Panc1 (cell line): Measurements from ENCODE around the gene B4GALT6.

Experiments
- CTCF ChIP-seq: fragments of 450-650 bp; IDR thresholded peaks from 2 replicates; pipeline ENCODE4 v1.5.1; 2017; ENCODE audit warnings: mild to moderate bottlenecking
- REST ChIP-seq, 2 experiments: IDR thresholded peaks; 2 replicates each; pipeline ENCODE4 v1.6.1; 2011 to 2012; ENCODE audit warnings: low read depth in 2 of 2, control low read depth in 1 of 2, low read length in 1 of 2, mild to moderate bottlenecking in 1 of 2, moderate library complexity in 1 of 2; ENCODE audit not compliant: insufficient read depth in 1 of 2

- no peak for TF ChIP-seq CTCF
- TF ChIP-seq REST (IDR thresholded peaks at IDR 0.05; ENCODE audit: insufficient read depth in 1 of 2, low read depth in 2 of 2, low read length in 1 of 2), result no peak
Observed at GRCh38 chr18:31578126-31578525, 106.3 kb downstream of the B4GALT6 start.
